ENCODE results near the gene RASAL2.
"Not testable (repeated sequence)": the region's sequence is repeated elsewhere in the genome, so short reads cannot be mapped to it uniquely, and the experiment has no call there.

Gene RASAL2

GRCh38 chr1:178498896-178499675 is 405.2 kb downstream of the RASAL2 start:
- DNase-seq = no peak

- no peak for DNase-seq
Observed at GRCh38 chr1:178500091-178500770, 406.3 kb downstream of the RASAL2 start.

GRCh38 chr1:178500936-178501554 is 407.1 kb downstream of the RASAL2 start:
- DNase-seq = no peak

- DNase-seq = peak; percentile 53
Observed at GRCh38 chr1:178501705-178502329, 407.9 kb downstream of the RASAL2 start.

GRCh38 chr1:178502330-178502714 is 408.4 kb downstream of the RASAL2 start:
- DNase-seq = no peak

- no peak for DNase-seq
Observed at GRCh38 chr1:178502856-178503255, 409.0 kb downstream of the RASAL2 start.

- not testable (repeated sequence) for DNase-seq
Observed at GRCh38 chr1:178503316-178503715, 409.4 kb downstream of the RASAL2 start.

- no peak for DNase-seq
Observed at GRCh38 chr1:178503849-178504248, 409.9 kb downstream of the RASAL2 start.

GRCh38 chr1:178504286-178504685 is 410.4 kb downstream of the RASAL2 start:
- DNase-seq = no peak

GRCh38 chr1:178506177-178506576 is 412.3 kb downstream of the RASAL2 start:
- DNase-seq = no peak

- no peak for DNase-seq
Observed at GRCh38 chr1:178506669-178507068, 412.8 kb downstream of the RASAL2 start.

- no peak for DNase-seq
Observed at GRCh38 chr1:178509414-178510007, 415.6 kb downstream of the RASAL2 start.

GRCh38 chr1:178510155-178510554 is 416.3 kb downstream of the RASAL2 start:
- no peak for DNase-seq

GRCh38 chr1:178512566-178513277 is 418.8 kb downstream of the RASAL2 start, which contains the start of gene TEX35:
TSS of gene TEX35 (plus strand) at chr1:178513109. CDS start at chr1:178513189, 80 bp downstream.
- DNase-seq = no peak

- DNase-seq = no peak
Observed at GRCh38 chr1:178513278-178513983, 419.5 kb downstream of the RASAL2 start.

GRCh38 chr1:178516110-178516509 is 422.2 kb downstream of the RASAL2 start:
- no peak for DNase-seq

GRCh38 chr1:178518894-178519293 is 425.0 kb downstream of the RASAL2 start:
- no peak for DNase-seq

GRCh38 chr1:178520803-178521202 is 426.9 kb downstream of the RASAL2 start:
- DNase-seq = no peak

- DNase-seq = no peak
Observed at GRCh38 chr1:178521241-178521640, 427.3 kb downstream of the RASAL2 start.

GRCh38 chr1:178527117-178527516 is 433.2 kb downstream of the RASAL2 start:
- no peak for DNase-seq

- no peak for DNase-seq
Observed at GRCh38 chr1:178528228-178528952, 434.5 kb downstream of the RASAL2 start.
